Endothelial cell of umbilical vein (primary cell): ENCODE measurements around the gene SIGLEC8. TPM values are rescaled to one million over a fixed set of nuclear protein-coding genes. Genes with fewer than 3 reads are reported as not detected.

Experiments
- BruUV-seq: library from RNA; stranded (reverse); fragments of 400-500 nt; replicated peaks from 2 replicates; lab custom pipeline; 2021; lab: Mats Ljungman, UMichigan
- CTCF ChIA-PET: fragments of 300-600, 350-600 bp; sonication (Branson Sonifier 250); formaldehyde crosslinking; loops from one replicate; lab custom pipeline; 2021; ENCODE audit warnings: antibody characterized with exemption, inconsistent platforms; lab: Charles Lee
- POLR2A ChIA-PET: fragments of 300-600, 350-600 bp; sonication (Branson Sonifier 250); formaldehyde crosslinking; loops from one replicate; lab custom pipeline; 2021; ENCODE audit warnings: antibody characterized with exemption, inconsistent platforms; lab: Charles Lee
- DNase-seq: peaks from one replicate; pipeline ENCODE4 v3.0.0-alpha.2; 2011; ENCODE audit warnings: low read depth, low spot score
- FAIRE-seq: peaks from 2 replicates; lab custom pipeline; 2011; peaks lifted over from hg19 to GRCh38; lab: Jason Lieb, UNC
- H2AFZ ChIP-seq: 2 replicates; pipeline ENCODE4 v1.6.0; 2012; ENCODE audit warnings: low read depth, low read length, control low read depth, inconsistent platforms
- H3K27ac ChIP-seq: 2 replicates; pipeline ENCODE4 v1.5.1; 2011; ENCODE audit warnings: low read depth, mild to moderate bottlenecking, control low read depth, low read length, moderate library complexity; ENCODE audit not compliant: insufficient read depth
- H3K27me3 ChIP-seq, 2 experiments: 2 replicates each; pipeline versions ENCODE4 v1.6.0 to v1.6.1; 2011; ENCODE audit warnings: low read length in 2 of 2, mixed read lengths in 1 of 2; ENCODE audit not compliant: control insufficient read depth in 2 of 2, insufficient read depth in 2 of 2
- H3K36me3 ChIP-seq, 2 experiments: 2 replicates in 1 of 2; 3 replicates in 1 of 2; pipeline ENCODE4 v1.5.1; 2011; ENCODE audit warnings: low read length in 2 of 2, mild to moderate bottlenecking in 1 of 2, moderate library complexity in 1 of 2; ENCODE audit not compliant: control insufficient read depth in 2 of 2, insufficient read depth in 2 of 2; ENCODE audit errors: extremely low read depth in 1 of 2
- H3K4me1 ChIP-seq: 3 replicates; pipeline ENCODE4 v1.5.1; 2011; ENCODE audit warnings: mild to moderate bottlenecking, low read length; ENCODE audit not compliant: control insufficient read depth, insufficient read depth; ENCODE audit errors: extremely low read depth
- H3K4me2 ChIP-seq: 2 replicates; pipeline ENCODE4 v1.6.1; 2011; ENCODE audit warnings: low read length, control low read depth, mixed read lengths; ENCODE audit not compliant: insufficient read depth
- H3K4me3 ChIP-seq, 3 experiments: fragments of 200-600 bp in 1 of 3; sonication (generic), shearing (Covaris generic) in 1 of 3; replicated peaks in 1 of 3; 2 replicates each; pipeline ENCODE4 v1.5.1; 2011 to 2016; ENCODE audit warnings: control low read depth in 3 of 3, low read length in 3 of 3, mild to moderate bottlenecking in 2 of 3, inconsistent platforms in 1 of 3, low read depth in 1 of 3, moderate library complexity in 1 of 3; ENCODE audit not compliant: insufficient read depth in 1 of 3
- H3K79me2 ChIP-seq: 2 replicates; pipeline ENCODE4 v1.6.0; 2012; ENCODE audit warnings: low read length, inconsistent platforms; ENCODE audit not compliant: control insufficient read depth, insufficient read depth
- H3K9ac ChIP-seq: replicated peaks from 2 replicates; pipeline ENCODE3; 2011; ENCODE audit warnings: low read length, control low read depth; ENCODE audit not compliant: insufficient read depth; ENCODE audit errors: extremely low read depth
- H3K9me1 ChIP-seq: replicated peaks from 3 replicates; pipeline ENCODE4 v1.6.0; 2011; ENCODE audit warnings: mild to moderate bottlenecking, low read length; ENCODE audit not compliant: control insufficient read depth, insufficient read depth; ENCODE audit errors: extremely low read depth
- H3K9me3 ChIP-seq: replicated peaks from 2 replicates; pipeline ENCODE4 v1.5.1; 2012; ENCODE audit warnings: low read length, inconsistent platforms; ENCODE audit not compliant: control insufficient read depth, insufficient read depth
- H4K20me1 ChIP-seq: replicated peaks from 2 replicates; pipeline ENCODE3; 2011; ENCODE audit warnings: mild to moderate bottlenecking, low read length; ENCODE audit not compliant: control insufficient read depth, insufficient read depth; ENCODE audit errors: extremely low read depth
- EZH2 ChIP-seq: IDR thresholded peaks from 2 replicates; pipeline ENCODE4 v1.6.1; 2012; ENCODE audit warnings: borderline replicate concordance, low read depth, mild to moderate bottlenecking, moderate library complexity, low read length, inconsistent platforms; ENCODE audit not compliant: severe bottlenecking
- FOS ChIP-seq: IDR thresholded peaks from 2 replicates; pipeline ENCODE4 v1.6.1; 2011; ENCODE audit warnings: mild to moderate bottlenecking, low read length, moderate library complexity, borderline replicate concordance; ENCODE audit not compliant: insufficient read depth
- GATA2 ChIP-seq: IDR thresholded peaks from 2 replicates; pipeline ENCODE4 v1.7.0; 2011; ENCODE audit warnings: low read depth, mild to moderate bottlenecking, moderate library complexity, mixed read lengths, low read length; ENCODE audit not compliant: insufficient read length, insufficient read depth
- JUN ChIP-seq: IDR thresholded peaks from 2 replicates; pipeline ENCODE4 v1.6.1; 2011; ENCODE audit warnings: borderline replicate concordance, low read depth; ENCODE audit not compliant: insufficient read length, insufficient read depth
- MYC ChIP-seq: IDR thresholded peaks from one replicate; pipeline ENCODE4 v1.6.1; 2011; ENCODE audit warnings: mild to moderate bottlenecking, low read depth, low read length
- POLR2A ChIP-seq: IDR thresholded peaks from 2 replicates; pipeline ENCODE4 v1.6.1; 2012; ENCODE audit warnings: low read depth, mild to moderate bottlenecking, control low read depth, low read length
- POLR2AphosphoS5 ChIP-seq: IDR thresholded peaks from 2 replicates; pipeline ENCODE4 v1.6.1; 2012; ENCODE audit warnings: low read depth, mild to moderate bottlenecking, control low read depth, low read length, moderate library complexity; ENCODE audit not compliant: insufficient read depth
- dilution Hi-C: fragments of 300-500 bp; cut with MboI; formaldehyde crosslinking; loops from one replicate; pipeline ENCODE4 v1.15.0; 2019; ENCODE audit warnings: low sequenced_read_pairs; ENCODE audit not compliant: extremely low pct_ligation_motif_present
- intact Hi-C: fragments of 100-400 bp; cut with micrococcal nuclease; formaldehyde crosslinking; loops from one replicate; pipeline ENCODE4 v1.10.0; 2022
- polyA plus RNA-seq, 4 experiments: library from polyadenylated mRNA; depleted of rRNA in 3 of 4; stranded (reverse) in 3 of 4; unstranded in 1 of 4; fragments of >200 nt; gene quantifications; 2 replicates each; pipeline versions ENCODE4 v1.2.1 to v1.2.3, GENCODE V29; 2011 to 2012; ENCODE audit warnings: missing spikeins in 1 of 4
- total RNA-seq: library from RNA; stranded (reverse); gene quantifications from 2 replicates; pipeline ENCODE4 v1.2.3, GENCODE V29; 2021
- TF ChIP-seq, protein P1 (sequence below), 2 donors: IDR thresholded peaks; 1 replicate in 1 of 2; 2 replicates in 1 of 2; pipeline ENCODE4 v1.5.1; 2011; ENCODE audit warnings: low read length in 2 of 2, mild to moderate bottlenecking in 2 of 2, moderate library complexity in 2 of 2, control low read depth in 1 of 2, inconsistent platforms in 1 of 2, low read depth in 1 of 2; ENCODE audit not compliant: insufficient read depth in 1 of 2; ENCODE audit errors: extremely low read depth in 1 of 2
- TF ChIP-seq, protein P2 (sequence below): IDR thresholded peaks from 2 replicates; pipeline ENCODE4 v1.6.1; 2011; ENCODE audit not compliant: insufficient read depth, insufficient read length

The SIGLEC8 gene
- total and polyA plus RNA-seq, 2 donors (not counting 3 experiments of a cell fraction or from before 2014, with no cell fraction given) = not detected

DNA sequence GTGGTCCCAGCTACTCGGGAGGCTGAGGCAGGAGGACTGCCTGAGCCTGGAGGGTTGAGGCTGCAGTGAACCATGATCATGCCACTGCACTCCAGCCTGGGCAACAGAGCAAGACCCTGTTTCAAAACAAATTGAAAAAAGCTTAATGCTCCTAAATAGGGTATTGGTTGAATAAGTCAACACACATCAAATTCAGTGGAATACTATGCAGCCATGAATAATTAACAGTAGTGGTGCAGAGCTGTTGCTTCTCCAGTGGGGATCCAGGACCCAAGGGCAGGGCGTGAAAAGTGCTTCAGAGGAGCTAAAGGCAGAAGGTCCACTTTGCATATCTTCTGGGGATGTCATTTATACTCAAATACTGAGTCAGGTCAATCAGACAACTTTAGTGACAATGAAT lies 18.2 kb downstream of the SIGLEC8 start:
- intact Hi-C loops (no loop called here), dilution Hi-C loops (no loop called here)
- H3K9me1 ChIP-seq = no peaks in the 10 kb centered on the region
- POLR2A ChIA-PET = no interaction called here
- no peak overlapping the region for H3K4me2 ChIP-seq
- H2AFZ ChIP-seq = no peak overlapping the region
- no peaks in the 10 kb centered on the region for H4K20me1 ChIP-seq
- H3K9ac ChIP-seq = no peak overlapping the region
- CTCF ChIA-PET = interaction anchor here (1.0 to 1.6 kb wide), 5 partner anchors 19 to 221 kb away, joined by 3 to 6 read pairs (median 3); no protein-coding TSS in a partner anchor
- H3K9me3 ChIP-seq = no peaks in the 10 kb centered on the region
- TF ChIP-seq, protein P1, sequence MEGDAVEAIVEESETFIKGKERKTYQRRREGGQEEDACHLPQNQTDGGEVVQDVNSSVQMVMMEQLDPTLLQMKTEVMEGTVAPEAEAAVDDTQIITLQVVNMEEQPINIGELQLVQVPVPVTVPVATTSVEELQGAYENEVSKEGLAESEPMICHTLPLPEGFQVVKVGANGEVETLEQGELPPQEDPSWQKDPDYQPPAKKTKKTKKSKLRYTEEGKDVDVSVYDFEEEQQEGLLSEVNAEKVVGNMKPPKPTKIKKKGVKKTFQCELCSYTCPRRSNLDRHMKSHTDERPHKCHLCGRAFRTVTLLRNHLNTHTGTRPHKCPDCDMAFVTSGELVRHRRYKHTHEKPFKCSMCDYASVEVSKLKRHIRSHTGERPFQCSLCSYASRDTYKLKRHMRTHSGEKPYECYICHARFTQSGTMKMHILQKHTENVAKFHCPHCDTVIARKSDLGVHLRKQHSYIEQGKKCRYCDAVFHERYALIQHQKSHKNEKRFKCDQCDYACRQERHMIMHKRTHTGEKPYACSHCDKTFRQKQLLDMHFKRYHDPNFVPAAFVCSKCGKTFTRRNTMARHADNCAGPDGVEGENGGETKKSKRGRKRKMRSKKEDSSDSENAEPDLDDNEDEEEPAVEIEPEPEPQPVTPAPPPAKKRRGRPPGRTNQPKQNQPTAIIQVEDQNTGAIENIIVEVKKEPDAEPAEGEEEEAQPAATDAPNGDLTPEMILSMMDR (IDR thresholded peaks at IDR 0.05; ENCODE audit: extremely low read depth in 1 of 2, insufficient read depth in 1 of 2, low read depth in 1 of 2, low read length in 2 of 2) = no peak
- no peak for TF ChIP-seq POLR2AphosphoS5
- no peak for TF ChIP-seq MYC
- TF ChIP-seq, protein P2, sequence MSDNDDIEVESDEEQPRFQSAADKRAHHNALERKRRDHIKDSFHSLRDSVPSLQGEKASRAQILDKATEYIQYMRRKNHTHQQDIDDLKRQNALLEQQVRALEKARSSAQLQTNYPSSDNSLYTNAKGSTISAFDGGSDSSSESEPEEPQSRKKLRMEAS = no peak
- no peak for TF ChIP-seq FOS
- no peak for TF ChIP-seq POLR2A
- TF ChIP-seq EZH2 = no peak
- TF ChIP-seq JUN = no peak
- TF ChIP-seq GATA2 = no peak
- H3K27me3 ChIP-seq = no peaks in the 10 kb centered on the region
- FAIRE-seq (no peak), DNase-seq (no peak)
- BruUV-seq = no TSS peak
- no peaks in the 10 kb centered on the region for H3K36me3 ChIP-seq
- H3K79me2 ChIP-seq = no peaks in the 10 kb centered on the region
- H3K4me3 ChIP-seq = no peak overlapping the region
- H3K4me1 ChIP-seq = no peaks in the 10 kb centered on the region
- H3K27ac ChIP-seq = no peak overlapping the region
